A673 (cell line): ENCODE data around the gene KIT. TPM values are rescaled to one million over a fixed set of nuclear protein-coding genes. Genes with fewer than 3 reads are reported as not detected.

Experiments
- BruUV-seq: library from RNA; stranded (reverse); fragments of 400-500 nt; replicated peaks from 2 replicates; lab custom pipeline; 2021; lab: Mats Ljungman, UMichigan
- CTCF ChIA-PET: fragments of 300-600 bp; sonication (Branson Sonifier 250); formaldehyde crosslinking; loops from one replicate; lab custom pipeline; 2022; ENCODE audit warnings: antibody characterized with exemption; lab: Charles Lee
- POLR2A ChIA-PET: fragments of 300-600 bp; sonication (Branson Sonifier 250); formaldehyde crosslinking; loops from one replicate; lab custom pipeline; 2022; ENCODE audit warnings: antibody characterized with exemption; ENCODE audit not compliant: low non-redundant PET; lab: Charles Lee
- DNase-seq: peaks from one replicate; pipeline ENCODE4 v3.0.0-alpha.2; 2015; ENCODE audit warnings: low spot score
- H3K27ac ChIP-seq: fragments of 200-600 bp; sonication (generic); 2 replicates; pipeline ENCODE4 v1.5.1; 2016; ENCODE audit warnings: mixed run types, low read depth, mild to moderate bottlenecking, mixed read lengths, antibody characterized with exemption, low read length; ENCODE audit not compliant: poor library complexity, severe bottlenecking
- H3K27me3 ChIP-seq: fragments of 200-600 bp; sonication (generic); replicated peaks from 2 replicates; pipeline ENCODE4 v1.6.1; 2017; ENCODE audit warnings: mixed run types, low read depth, mild to moderate bottlenecking, mixed read lengths, antibody characterized with exemption, low read length; ENCODE audit not compliant: insufficient read depth, poor library complexity
- H3K36me3 ChIP-seq: fragments of 200-600 bp; sonication (generic); 2 replicates; pipeline ENCODE4 v1.6.1; 2016; ENCODE audit warnings: mixed run types, mild to moderate bottlenecking, mixed read lengths, antibody characterized with exemption, low read length; ENCODE audit not compliant: insufficient read depth, poor library complexity, severe bottlenecking
- H3K4me1 ChIP-seq: fragments of 200-600 bp; sonication (generic); 2 replicates; pipeline ENCODE4 v1.6.1; 2017; ENCODE audit warnings: mixed run types, mild to moderate bottlenecking, mixed read lengths, antibody characterized with exemption, low read length; ENCODE audit not compliant: insufficient read depth, poor library complexity, severe bottlenecking
- H3K4me3 ChIP-seq: fragments of 200-600 bp; sonication (generic); 2 replicates; pipeline ENCODE4 v1.5.1; 2016; ENCODE audit warnings: low read depth, mixed run types, mild to moderate bottlenecking, mixed read lengths, low read length; ENCODE audit not compliant: poor library complexity, severe bottlenecking
- H3K9me3 ChIP-seq: fragments of 200-600 bp; sonication (generic); 2 replicates; pipeline ENCODE4 v1.6.1; 2016; ENCODE audit warnings: mixed run types, low read depth, mild to moderate bottlenecking, mixed read lengths, antibody characterized with exemption, low read length; ENCODE audit not compliant: poor library complexity, severe bottlenecking
- EZH2 ChIP-seq: fragments of 200-600 bp; sonication (generic); IDR thresholded peaks from 2 replicates; pipeline ENCODE4 v1.6.1; 2017; ENCODE audit warnings: borderline replicate concordance, low read depth, mild to moderate bottlenecking, mixed read lengths, antibody characterized with exemption, low read length; ENCODE audit not compliant: poor library complexity, severe bottlenecking
- intact Hi-C: fragments of 100-400 bp; cut with micrococcal nuclease; formaldehyde crosslinking; loops from one replicate; pipeline ENCODE4 v1.10.0; 2022; ENCODE audit not compliant: unreplicated experiment
- total RNA-seq: library from RNA; stranded (reverse); gene quantifications from 2 replicates; pipeline ENCODE4 v1.2.3, GENCODE V29; 2021
- TF ChIP-seq, protein P1 (sequence below): fragments of 300-800, 200-600 bp; sonication (generic); conservative IDR thresholded peaks from 2 replicates; pipeline ENCODE4 v1.5.1; 2017; ENCODE audit warnings: low read depth, mild to moderate bottlenecking, antibody characterized with exemption, low read length, moderate library complexity, mixed read lengths

The KIT gene
- total RNA-seq, 1 experiment from 2014 or later = 9.5 TPM

DNA sequence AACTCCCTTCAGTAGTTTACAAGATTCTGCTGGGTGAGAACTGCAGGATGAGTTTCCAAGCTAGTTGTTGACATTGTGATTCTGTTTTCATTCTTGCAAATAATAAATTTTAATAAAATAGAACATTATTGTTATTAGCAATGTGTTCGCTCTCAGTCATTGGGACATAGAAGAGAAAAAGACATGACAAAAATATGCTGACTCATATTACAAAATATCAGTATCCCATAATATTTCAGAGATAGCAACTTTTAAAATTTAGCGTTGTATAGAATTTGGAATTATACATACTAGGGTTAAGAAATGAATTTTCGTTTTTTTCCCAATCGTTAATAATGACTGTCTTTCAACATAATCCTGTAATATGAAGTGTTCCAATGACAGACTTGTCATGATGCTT, 45.4 kb downstream of the KIT start:
- intact Hi-C loops = no loop called here
- DNase-seq = no peak
- Histone ChIP-seq H3K27ac (no peak overlapping the region), H3K4me1 (no peaks in the 10 kb centered on the region), H3K27me3 (no peaks in the 10 kb centered on the region), H3K4me3 (no peak overlapping the region), H3K36me3 (no peaks in the 10 kb centered on the region), H3K9me3 (no peaks in the 10 kb centered on the region)
- ChIA-PET CTCF (no interaction called here), POLR2A (no interaction called here)
- BruUV-seq = no TSS peak
- TF ChIP-seq EZH2 = no peak
- TF ChIP-seq, protein P1, sequence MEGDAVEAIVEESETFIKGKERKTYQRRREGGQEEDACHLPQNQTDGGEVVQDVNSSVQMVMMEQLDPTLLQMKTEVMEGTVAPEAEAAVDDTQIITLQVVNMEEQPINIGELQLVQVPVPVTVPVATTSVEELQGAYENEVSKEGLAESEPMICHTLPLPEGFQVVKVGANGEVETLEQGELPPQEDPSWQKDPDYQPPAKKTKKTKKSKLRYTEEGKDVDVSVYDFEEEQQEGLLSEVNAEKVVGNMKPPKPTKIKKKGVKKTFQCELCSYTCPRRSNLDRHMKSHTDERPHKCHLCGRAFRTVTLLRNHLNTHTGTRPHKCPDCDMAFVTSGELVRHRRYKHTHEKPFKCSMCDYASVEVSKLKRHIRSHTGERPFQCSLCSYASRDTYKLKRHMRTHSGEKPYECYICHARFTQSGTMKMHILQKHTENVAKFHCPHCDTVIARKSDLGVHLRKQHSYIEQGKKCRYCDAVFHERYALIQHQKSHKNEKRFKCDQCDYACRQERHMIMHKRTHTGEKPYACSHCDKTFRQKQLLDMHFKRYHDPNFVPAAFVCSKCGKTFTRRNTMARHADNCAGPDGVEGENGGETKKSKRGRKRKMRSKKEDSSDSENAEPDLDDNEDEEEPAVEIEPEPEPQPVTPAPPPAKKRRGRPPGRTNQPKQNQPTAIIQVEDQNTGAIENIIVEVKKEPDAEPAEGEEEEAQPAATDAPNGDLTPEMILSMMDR = no peak

DNA sequence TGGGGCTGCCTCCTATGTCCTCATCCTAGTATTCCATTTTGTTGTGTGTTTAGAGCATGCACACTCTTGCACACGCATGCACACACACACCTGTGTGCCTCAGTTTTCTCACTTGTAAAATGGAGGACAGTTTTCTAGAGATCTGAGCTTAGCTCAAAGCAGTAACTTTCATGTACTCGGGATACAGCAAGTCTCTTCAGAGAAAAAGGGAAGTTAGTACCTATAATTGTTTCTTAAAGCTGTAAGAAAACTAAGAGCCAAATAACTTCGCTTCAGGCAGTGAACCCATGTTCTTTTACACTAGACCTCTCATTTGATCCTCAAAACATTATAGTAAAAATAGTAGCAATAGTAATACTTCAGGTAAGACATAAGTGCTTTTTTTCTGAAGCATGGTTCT, 49.6 kb downstream of the KIT start:
- Histone ChIP-seq H3K4me1 (no peaks in the 10 kb centered on the region), H3K4me3 (no peak overlapping the region), H3K9me3 (no peaks in the 10 kb centered on the region), H3K27ac (no peak overlapping the region), H3K27me3 (no peaks in the 10 kb centered on the region), H3K36me3 (no peaks in the 10 kb centered on the region)
- TF ChIP-seq EZH2 = no peak
- TF ChIP-seq, protein P1 = no peak
- ChIA-PET POLR2A (no interaction called here), CTCF (no interaction called here)
- intact Hi-C loops = no loop called here
- no TSS peak for BruUV-seq
- DNase-seq = no peak

- ChIA-PET CTCF (no interaction called here), POLR2A (no interaction called here)
- H3K36me3 ChIP-seq = no peaks in the 10 kb centered on the region
- H3K27me3 ChIP-seq = no peaks in the 10 kb centered on the region
- intact Hi-C loops = no loop called here
- no peaks in the 10 kb centered on the region for H3K9me3 ChIP-seq
- BruUV-seq = no TSS peak
- no peaks in the 10 kb centered on the region for H3K4me1 ChIP-seq
- no peak overlapping the region for H3K27ac ChIP-seq
- no peak for DNase-seq
- H3K4me3 ChIP-seq = no peak overlapping the region
- TF ChIP-seq EZH2 = no peak
- TF ChIP-seq, protein P1 = no peak
These were observed 50.9 kb downstream of the KIT start for GRCh38 chr4:54708339-54709279.
